ENCODE results near the gene TRPM4. TPM values are rescaled to one million over a fixed set of nuclear protein-coding genes. Genes with fewer than 3 reads are reported as not detected.

Gene TRPM4
- total RNA-seq, 4 donors from 2014 or later: 45.2 to 87.6 (median 62.4) TPM

GRCh38 chr19:49153167-49153809, 4.3 kb upstream of the TRPM4 start:
- TF ChIP-seq CTCF (IDR thresholded peaks at IDR 0.05): no peak
- TF ChIP-seq EP300 (IDR thresholded peaks at IDR 0.05): no peak
- TF ChIP-seq POLR2A (IDR thresholded peaks at IDR 0.05): no peak
- no peak for TF ChIP-seq POLR2AphosphoS5 (IDR thresholded peaks at IDR 0.05)
- Histone ChIP-seq H3K4me1 (peaks cover 43% of the 10 kb centered on the region), H3K9me3 (no peaks in the 10 kb centered on the region), H3K36me3 (no peaks in the 10 kb centered on the region), H3K27me3 (no peaks in the 10 kb centered on the region), H3K27ac (no peak overlapping the region), H3K4me3 (no peak overlapping the region)
- WGBS: 89% methylated on average over 10 of the region's 10 CpGs
- no peak for DNase-seq (ENCODE audit: low spot score in 2 of 2)

- DNase-seq (ENCODE audit: low spot score in 2 of 2): no peak
- Histone ChIP-seq H3K27me3 (no peaks in the 10 kb centered on the region), H3K4me3 (no peak overlapping the region), H3K9me3 (no peaks in the 10 kb centered on the region), H3K36me3 (no peaks in the 10 kb centered on the region), H3K27ac (no peak overlapping the region), H3K4me1 (peaks cover 42% of the 10 kb centered on the region)
- TF ChIP-seq POLR2AphosphoS5 (IDR thresholded peaks at IDR 0.05) (no peak), CTCF (IDR thresholded peaks at IDR 0.05) (no peak), EP300 (IDR thresholded peaks at IDR 0.05) (no peak), POLR2A (IDR thresholded peaks at IDR 0.05) (no peak)
- WGBS: 89% methylated on average over 6 of the region's 6 CpGs
Measured at GRCh38 chr19:49154279-49154678, 3.3 kb upstream of the TRPM4 start.

- Histone ChIP-seq H3K27ac (no peak within 1 kb of the TSS), H3K27me3 (no peaks in the 10 kb centered on the region), H3K36me3 (no peaks in the 10 kb centered on the region), H3K4me3 (no peak within 1 kb of the TSS), H3K4me1 (peaks cover 39% of the 10 kb centered on the region), H3K9me3 (no peaks in the 10 kb centered on the region)
- DNase-seq (ENCODE audit: low spot score in 2 of 2): no peak
- WGBS: 66% methylated on average over 13 of the region's 19 CpGs
- TF ChIP-seq EP300 (IDR thresholded peaks at IDR 0.05) (no peak), CTCF (IDR thresholded peaks at IDR 0.05) (no peak), POLR2AphosphoS5 (IDR thresholded peaks at IDR 0.05) (no peak), POLR2A (IDR thresholded peaks at IDR 0.05) (no peak)
Measured at GRCh38 chr19:49155005-49155819, 2.4 kb upstream of the TRPM4 start, which contains the start of gene HRC. Gene HRC (minus strand): TSS chr19:49155396. CDS start chr19:49155237, 159 bp downstream.

GRCh38 chr19:49155820-49156346, 1.7 kb upstream of the TRPM4 start:
- no peak overlapping the region for H3K4me3 ChIP-seq
- no peak overlapping the region for H3K27ac ChIP-seq
- TF ChIP-seq EP300 (IDR thresholded peaks at IDR 0.05): no peak
- no peak for TF ChIP-seq POLR2AphosphoS5 (IDR thresholded peaks at IDR 0.05)
- TF ChIP-seq POLR2A (IDR thresholded peaks at IDR 0.05): no peak
- TF ChIP-seq CTCF (IDR thresholded peaks at IDR 0.05): no peak
- H3K4me1 ChIP-seq: peaks cover 34% of the 10 kb centered on the region
- H3K36me3 ChIP-seq: no peaks in the 10 kb centered on the region
- DNase-seq (ENCODE audit: low spot score in 2 of 2): no peak
- H3K9me3 ChIP-seq: no peaks in the 10 kb centered on the region
- H3K27me3 ChIP-seq: no peaks in the 10 kb centered on the region
- 67% methylated on average over 4 of the region's 4 CpGs for WGBS

Data from suprapubic skin (tissue), 4 donors.